ENCODE measurements around the gene STMN1. TPM values are rescaled to one million over a fixed set of nuclear protein-coding genes. Genes with fewer than 3 reads are reported as not detected.
A peak's percentile ranks its signal among the peaks of the same experiment; 100 is the strongest.

Gene STMN1
- total and polyA plus RNA-seq, 2 of the 8 experiments (the other 6 are each of a cell fraction or from before 2014, with no cell fraction given), result 116 to 564 TPM

- TF ChIP-seq SAP30 (IDR thresholded peaks at IDR 0.05; ENCODE audit: insufficient read depth, insufficient replicate concordance, low read length) (peak; percentile 66), RNF2 (IDR thresholded peaks at IDR 0.05; ENCODE audit: borderline replicate concordance, low read depth, low read length, missing control alignments, poor library complexity, severe bottlenecking) (no peak), FOSL1 (IDR thresholded peaks at IDR 0.05; ENCODE audit: insufficient read depth, low read depth, low read length) (no peak), RAD21 (IDR thresholded peaks at IDR 0.05 in 1 of 2, conservative IDR thresholded peaks at IDR 0.05 in 1 of 2; ENCODE audit: low read depth in 2 of 2, low read length in 2 of 2) (no peak), MAX (IDR thresholded peaks at IDR 0.05) (no peak)
These were observed 1.1 kb downstream of the STMN1 start (continued) for GRCh38 chr1:25904943-25905679.

Measured in H1 (cell line).